SU-DHL-6 (cell line): ENCODE results near the gene ACOX1.

ENCODE experiments used
- H2AFZ ChIP-seq: fragments of 200-600 bp; sonication (generic); 2 replicates; pipeline ENCODE4 v1.6.1; 2014; ENCODE audit warnings: low read depth, mild to moderate bottlenecking, moderate library complexity, mixed read lengths, antibody characterized with exemption, low read length; ENCODE audit not compliant: severe bottlenecking
- H3F3A ChIP-seq: fragments of 200-600 bp; shearing (Covaris generic); 2 replicates; pipeline ENCODE4 v1.6.0; 2016; ENCODE audit warnings: antibody characterized with exemption, mild to moderate bottlenecking; ENCODE audit not compliant: insufficient read depth
- H3K27ac ChIP-seq: fragments of 200-600 bp; sonication (generic); 2 replicates; pipeline ENCODE4 v1.5.1; 2016; ENCODE audit warnings: low read depth, mild to moderate bottlenecking, low read length, moderate library complexity, mixed read lengths
- H3K27me3 ChIP-seq: fragments of 200-600 bp; sonication (generic), shearing (Covaris generic); 2 replicates; pipeline ENCODE4 v1.6.0; 2014; ENCODE audit warnings: mild to moderate bottlenecking, low read length
- H3K36me3 ChIP-seq: fragments of 200-600 bp; sonication (generic); 2 replicates; pipeline ENCODE4 v1.6.1; 2014; ENCODE audit warnings: mild to moderate bottlenecking, low read length, mixed read lengths
- H3K4me2 ChIP-seq: fragments of 300-600, 200-600 bp; shearing (Covaris generic), sonication (generic); 2 replicates; pipeline ENCODE4 v1.6.0; 2014; ENCODE audit warnings: low read length, low read depth, mild to moderate bottlenecking; ENCODE audit not compliant: poor library complexity, severe bottlenecking
- H3K4me3 ChIP-seq: fragments of 200-600 bp; sonication (generic); 2 replicates; pipeline ENCODE4 v1.5.1; 2014; ENCODE audit warnings: antibody characterized with exemption, low read length, mild to moderate bottlenecking, mixed read lengths; ENCODE audit not compliant: insufficient read depth, poor library complexity, severe bottlenecking
- H3K79me2 ChIP-seq: fragments of 200-600 bp; sonication (generic); 2 replicates; pipeline ENCODE4 v1.6.1; 2014; ENCODE audit warnings: mild to moderate bottlenecking, low read length, moderate library complexity; ENCODE audit not compliant: insufficient read depth
- H3K9ac ChIP-seq: fragments of 200-600 bp; sonication (generic); 2 replicates; pipeline ENCODE4 v1.7.0; 2014; ENCODE audit warnings: mild to moderate bottlenecking, low read length
- H3K9me2 ChIP-seq: fragments of 200-600 bp; sonication (generic); replicated peaks from 2 replicates; pipeline ENCODE4 v1.6.1; 2014; ENCODE audit warnings: low read length; ENCODE audit not compliant: insufficient read depth
- H3K9me3 ChIP-seq: fragments of 200-600 bp; sonication (generic); 2 replicates; pipeline ENCODE4 v1.6.1; 2014; ENCODE audit warnings: low read length, mixed read lengths; ENCODE audit not compliant: insufficient read depth
- H4K20me1 ChIP-seq: fragments of 200-600 bp; sonication (generic); 2 replicates; pipeline ENCODE4 v1.6.1; 2014; ENCODE audit warnings: low read depth, mild to moderate bottlenecking, antibody characterized with exemption, low read length, moderate library complexity, mixed read lengths
- CTCF ChIP-seq: fragments of 200-600 bp; sonication (generic); IDR thresholded peaks from one replicate; pipeline ENCODE4 v1.5.1; 2017; ENCODE audit warnings: antibody characterized with exemption, mild to moderate bottlenecking, low read length, moderate library complexity; ENCODE audit not compliant: insufficient read depth, poor library complexity, severe bottlenecking
- EZH2phosphoT487 ChIP-seq: fragments of 200-600 bp; sonication (generic), shearing (Covaris generic); conservative IDR thresholded peaks from 2 replicates; pipeline ENCODE4 v1.6.1; 2018; ENCODE audit warnings: mild to moderate bottlenecking, antibody characterized with exemption, low read length, moderate library complexity, mixed read lengths

The ACOX1 gene

GRCh38 chr17:75899353-75899752, 79.6 kb downstream of the ACOX1 start:
- Histone ChIP-seq H3K9ac (no peak overlapping the region), H4K20me1 (no peaks in the 10 kb centered on the region), H3K9me3 (no peaks in the 10 kb centered on the region), H2AFZ (no peak overlapping the region), H3K27ac (no peak overlapping the region), H3K36me3 (no peaks in the 10 kb centered on the region), H3K79me2 (peaks cover 27% of the 10 kb centered on the region), H3K4me3 (no peak overlapping the region), H3F3A (peaks cover 10% of the 10 kb centered on the region), H3K9me2 (no peaks in the 10 kb centered on the region), H3K4me2 (no peak overlapping the region), H3K27me3 (no peaks in the 10 kb centered on the region)
- TF ChIP-seq EZH2phosphoT487 (no peak), CTCF (no peak)

- TF ChIP-seq EZH2phosphoT487 (no peak), CTCF (no peak)
- H3K36me3 ChIP-seq: no peaks in the 10 kb centered on the region
Observed at GRCh38 chr17:75898791-75899190, 80.2 kb downstream of the ACOX1 start.

GRCh38 chr17:75898065-75898464, 80.9 kb downstream of the ACOX1 start:
- Histone ChIP-seq H3K9me3 (no peaks in the 10 kb centered on the region), H3K79me2 (peaks cover 15% of the 10 kb centered on the region), H3K27ac (no peak overlapping the region), H3K9ac (no peak overlapping the region), H3K4me3 (no peak overlapping the region), H3K4me2 (no peak overlapping the region), H3K27me3 (no peaks in the 10 kb centered on the region), H3K9me2 (no peaks in the 10 kb centered on the region), H3F3A (peaks cover 10% of the 10 kb centered on the region), H2AFZ (no peak overlapping the region), H3K36me3 (no peaks in the 10 kb centered on the region), H4K20me1 (no peaks in the 10 kb centered on the region)
- TF ChIP-seq EZH2phosphoT487 (no peak), CTCF (no peak)

More at GRCh38 chr17:75898791-75899190, 80.2 kb downstream of the ACOX1 start:
- Histone ChIP-seq H3K4me3 (no peak overlapping the region), H3K9me3 (no peaks in the 10 kb centered on the region), H2AFZ (no peak overlapping the region), H3K27ac (no peak overlapping the region), H3K27me3 (no peaks in the 10 kb centered on the region), H3K9me2 (no peaks in the 10 kb centered on the region), H3K9ac (no peak overlapping the region), H3K4me2 (no peak overlapping the region), H3F3A (peaks cover 10% of the 10 kb centered on the region), H4K20me1 (no peaks in the 10 kb centered on the region), H3K79me2 (peaks cover 21% of the 10 kb centered on the region)
